ENCODE data around the gene RAB32. TPM values are rescaled to one million over a fixed set of nuclear protein-coding genes. Genes with fewer than 3 reads are reported as not detected.

RAB32 gene
- total RNA-seq, result 10 to 100 TPM; 28.7 to 39.9 (median 30.6) TPM
- long read RNA-seq, donor 1, transcript RAB32-201 (3 exons, 1,217 nt), result major isoform, 46 of 47 reads
- long read RNA-seq, donor 1, partial matches to known transcripts, result 0 of 47 reads
- long read RNA-seq, donor 1, other reads (novel, unspliced or antisense), result 1 of 47 reads
- long read RNA-seq, donor 2, transcript RAB32-201 (3 exons, 1,217 nt), result major isoform, 16 of 18 reads
- long read RNA-seq, donor 2, partial matches to known transcripts, result 0 of 18 reads
- long read RNA-seq, donor 2, other reads (novel, unspliced or antisense), result 2 of 18 reads

- H3K9me3 ChIP-seq, result no peaks in the 10 kb centered on the region
- intact Hi-C loops (cut with DNase I, micrococcal nuclease), result loop anchor here in 1 of 2 donors (2.0 kb wide), 1 partner anchor 157 kb away; no protein-coding TSS in a partner anchor
- ATAC-seq, result peak; percentile 96
- peak; percentile 65 for TF ChIP-seq CTCF (IDR thresholded peaks at IDR 0.05)
- peak within 1 kb of the TSS; percentile 62 for H3K4me3 ChIP-seq
- H3K4me1 ChIP-seq (ENCODE audit: low read depth), result peaks cover 18% of the 10 kb centered on the region
- no peaks in the 10 kb centered on the region for H3K36me3 ChIP-seq (ENCODE audit: low read depth)
- peak; percentile 90 to 96 (median 95) for DNase-seq
These were observed at the start of gene RAB32 for GRCh38 chr6:146543211-146543939. RAB32 (plus strand) TSS chr6:146543833; CDS start chr6:146543872, 39 bp downstream.

GRCh38 chr6:146498309-146498708 lies 45.3 kb upstream of the RAB32 start:
- DNase-seq (no peak), ATAC-seq (no peak)
- intact Hi-C loops (cut with DNase I, micrococcal nuclease), result no loop called here
- Histone ChIP-seq H3K4me3 (no peak overlapping the region), H3K9me3 (no peaks in the 10 kb centered on the region), H3K4me1 (ENCODE audit: low read depth) (no peaks in the 10 kb centered on the region), H3K36me3 (ENCODE audit: low read depth) (no peaks in the 10 kb centered on the region)
- no peak for TF ChIP-seq CTCF (IDR thresholded peaks at IDR 0.05)

- Histone ChIP-seq H3K9me3 (no peaks in the 10 kb centered on the region), H3K4me1 (ENCODE audit: low read depth) (no peaks in the 10 kb centered on the region), H3K4me3 (no peak overlapping the region), H3K36me3 (ENCODE audit: low read depth) (no peaks in the 10 kb centered on the region)
- intact Hi-C loops (cut with DNase I, micrococcal nuclease), result no loop called here
- DNase-seq, result no peak
- no peak for TF ChIP-seq CTCF (IDR thresholded peaks at IDR 0.05)
- no peak for ATAC-seq
These were observed 40.5 kb upstream of the RAB32 start for GRCh38 chr6:146503096-146503495.

GRCh38 chr6:146515212-146515611 lies 28.4 kb upstream of the RAB32 start:
- H3K4me1 ChIP-seq (ENCODE audit: low read depth), result no peaks in the 10 kb centered on the region
- DNase-seq (no peak), ATAC-seq (no peak)
- TF ChIP-seq CTCF (IDR thresholded peaks at IDR 0.05), result no peak
- intact Hi-C loops (cut with DNase I, micrococcal nuclease), result no loop called here
- H3K9me3 ChIP-seq, result no peaks in the 10 kb centered on the region
- no peak overlapping the region for H3K4me3 ChIP-seq
- no peaks in the 10 kb centered on the region for H3K36me3 ChIP-seq (ENCODE audit: low read depth)

GRCh38 chr6:146526192-146526591 lies 17.4 kb upstream of the RAB32 start:
- no peak for TF ChIP-seq CTCF (IDR thresholded peaks at IDR 0.05)
- H3K36me3 ChIP-seq (ENCODE audit: low read depth), result no peaks in the 10 kb centered on the region
- no peak overlapping the region for H3K4me3 ChIP-seq
- H3K4me1 ChIP-seq (ENCODE audit: low read depth), result no peaks in the 10 kb centered on the region
- intact Hi-C loops (cut with DNase I, micrococcal nuclease), result no loop called here
- DNase-seq, result no peak
- ATAC-seq, result no peak
- H3K9me3 ChIP-seq, result no peaks in the 10 kb centered on the region

Measured in mucosa of descending colon (tissue), 3 donors.